ENCODE data around the gene ABHD16A.

ABHD16A gene

DNA sequence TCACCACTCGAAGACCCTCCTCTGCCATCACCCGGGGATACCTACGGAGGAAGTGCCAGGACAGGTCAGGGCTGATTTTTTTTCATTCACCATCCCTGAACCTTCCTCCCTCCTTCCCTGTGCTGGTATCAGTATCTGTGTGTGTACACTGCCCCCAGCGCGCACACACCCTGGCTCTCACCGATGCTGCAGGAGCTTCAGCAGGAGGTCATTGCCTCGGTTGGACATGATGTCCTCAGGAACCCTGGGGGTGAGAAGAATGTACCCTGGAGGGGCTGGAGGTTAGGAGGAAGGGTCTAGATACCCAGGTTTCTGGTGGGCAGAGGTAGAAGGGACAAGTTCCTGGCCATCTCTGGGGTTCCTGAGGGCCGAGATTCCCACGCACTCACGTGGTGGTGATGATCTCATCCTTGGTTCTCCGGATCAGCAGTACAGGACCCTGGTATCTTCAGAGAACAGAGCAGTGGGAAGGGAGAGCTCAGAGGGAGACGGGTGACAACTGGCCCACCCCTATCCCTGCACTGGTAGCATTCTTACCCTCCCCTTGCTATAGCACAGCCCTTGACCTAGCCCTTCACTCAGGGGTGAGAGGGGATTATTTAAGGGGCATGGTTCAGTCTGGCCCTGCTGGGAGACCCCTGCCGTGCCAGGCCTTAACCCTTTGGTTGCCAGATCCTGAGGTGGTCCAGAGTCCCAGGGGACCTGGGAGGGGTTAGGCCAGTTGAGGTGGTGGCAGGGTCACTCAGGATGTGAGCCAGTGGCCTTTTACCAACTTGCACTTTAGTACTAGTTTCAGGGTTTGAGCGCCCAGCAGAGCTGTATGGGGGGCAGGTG is 15.0 kb downstream of the ABHD16A start:
- DNase-seq, result no peak

DNA sequence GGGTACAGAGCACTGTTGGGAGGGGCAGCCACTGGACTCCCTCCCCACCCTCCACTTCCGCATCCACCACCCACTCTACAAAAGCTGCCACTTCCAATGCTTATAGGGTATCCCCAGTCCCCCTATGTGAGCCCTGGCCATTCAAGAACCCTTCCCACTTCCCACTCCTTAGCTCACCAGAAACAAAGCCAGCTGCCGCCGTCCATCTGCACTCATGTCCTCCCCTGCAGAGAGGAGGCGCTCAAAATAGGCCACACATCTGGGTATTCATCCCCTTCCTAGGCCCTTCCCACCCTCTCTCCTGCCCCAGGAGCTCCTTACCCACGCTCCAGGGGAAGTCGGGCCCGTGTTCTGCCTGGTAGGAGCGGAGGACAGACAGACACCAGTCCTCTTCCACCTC is 15.8 kb downstream of the ABHD16A start:
- no peak for DNase-seq

DNA sequence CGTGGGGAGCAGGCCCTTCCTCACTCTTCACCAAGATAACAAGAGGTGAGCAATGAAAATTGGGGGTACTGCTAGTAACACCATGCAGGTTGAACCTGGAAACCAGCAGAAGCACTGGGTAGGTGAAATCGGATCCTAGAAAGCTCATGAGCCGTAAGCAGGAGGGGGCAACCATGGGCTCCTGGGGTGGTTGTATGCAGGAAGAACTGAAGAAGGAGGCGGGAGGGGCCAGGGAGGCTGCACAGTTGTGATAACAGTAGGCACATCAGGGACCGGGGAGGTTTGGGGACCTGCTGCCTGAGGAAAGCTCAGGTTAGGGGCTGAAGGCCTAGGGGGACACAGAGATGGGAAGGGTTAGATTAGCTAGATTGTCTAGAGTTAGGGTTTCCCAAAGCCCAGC is 16.6 kb downstream of the ABHD16A start:
- DNase-seq, result no peak

DNA sequence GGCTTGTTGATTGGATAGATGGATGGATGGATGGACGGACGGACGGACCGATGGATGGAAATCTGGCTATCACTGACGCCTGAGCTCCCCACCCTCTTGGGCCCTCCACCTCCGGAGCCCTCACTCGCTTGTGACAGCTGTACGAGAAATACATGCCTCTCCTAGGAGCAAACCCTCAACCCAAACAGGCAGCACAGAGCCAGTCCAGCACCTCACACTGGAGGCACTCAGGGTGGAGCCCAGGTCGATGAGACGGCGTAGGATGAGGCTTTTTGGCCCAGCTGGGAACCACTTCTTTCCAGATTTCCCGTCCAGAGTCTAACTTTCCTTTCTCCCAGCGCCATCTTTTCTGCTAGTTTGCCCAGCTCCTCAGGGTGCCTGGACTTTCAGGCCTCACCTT is 19.5 kb downstream of the ABHD16A start:
- DNase-seq, result no peak

DNA sequence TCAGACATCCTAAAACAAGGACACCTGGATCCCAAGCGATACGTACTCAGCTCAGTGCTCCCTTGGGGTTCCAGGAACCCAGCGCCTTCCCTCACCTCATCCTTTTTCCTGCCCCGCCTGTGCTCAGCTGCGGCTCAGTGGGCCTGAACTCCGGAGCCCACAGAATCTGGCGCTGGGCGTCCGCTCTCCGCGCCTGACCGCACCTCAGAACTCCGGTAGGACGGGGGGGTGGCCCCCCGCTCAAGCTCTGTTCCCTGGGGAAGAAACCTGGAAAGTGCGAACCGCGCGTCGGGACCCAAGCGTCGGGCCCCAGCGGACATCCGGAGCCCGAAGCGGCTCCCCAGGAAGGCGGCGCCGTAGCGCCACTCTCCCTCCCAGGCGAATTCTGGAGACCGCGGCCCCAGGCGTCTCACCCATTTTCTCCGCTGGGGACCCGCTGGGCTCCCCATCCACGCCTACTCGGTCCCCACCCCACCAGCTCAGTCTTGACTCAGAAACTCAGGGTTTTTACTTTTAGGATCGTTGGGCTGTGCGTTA is 21.9 kb downstream of the ABHD16A start:
- DNase-seq, result peak; percentile 44

DNA sequence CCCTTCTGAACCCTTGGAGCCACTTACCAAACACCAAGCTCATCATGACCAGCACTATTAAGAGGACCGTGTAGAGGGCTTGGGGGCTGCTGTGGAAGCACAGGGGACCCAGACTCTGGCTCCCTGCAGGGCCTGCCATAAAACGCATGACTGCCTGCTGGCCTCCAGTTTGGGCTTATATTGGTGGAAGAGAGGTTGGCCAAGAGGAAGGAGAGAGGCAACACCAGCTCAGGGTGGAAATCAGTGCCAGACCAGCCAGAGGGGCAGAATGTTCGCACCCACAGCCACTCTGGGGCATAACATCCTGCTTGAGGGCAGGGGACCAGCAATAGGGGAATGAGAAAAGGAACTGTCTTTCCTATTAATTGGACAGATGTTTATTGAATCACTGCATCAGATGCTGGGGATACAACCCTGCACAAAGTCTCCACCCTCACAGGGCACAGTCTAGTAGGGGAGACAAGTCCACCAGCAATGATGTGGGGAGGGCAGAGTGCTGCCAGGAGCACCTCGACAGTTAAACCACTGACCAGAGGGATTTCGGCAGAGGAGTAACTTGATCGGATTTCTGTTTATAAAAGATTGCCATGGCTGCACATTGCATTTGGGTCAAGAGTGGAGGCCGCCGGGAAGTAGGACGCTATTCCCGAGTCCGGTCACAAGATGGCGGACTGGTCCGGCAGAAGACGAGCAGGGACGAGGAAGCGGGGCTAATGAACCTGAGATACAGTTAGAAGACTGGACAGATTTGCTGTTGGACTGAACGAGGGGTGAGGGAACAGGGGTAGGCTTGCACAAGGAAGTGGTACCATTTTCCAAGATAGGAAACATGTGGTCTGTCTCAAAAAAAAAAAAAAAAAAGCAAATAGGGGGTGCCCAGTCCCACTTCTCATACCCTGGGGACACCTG is 22.6 kb downstream of the ABHD16A start, which contains the start of gene LY6G5C:
Gene LY6G5C (minus strand): TSS at position 842 of the 909 bp plus-strand sequence. CDS start 694 bp downstream, at position 148.
- DNase-seq, result peak; percentile 80

DNA sequence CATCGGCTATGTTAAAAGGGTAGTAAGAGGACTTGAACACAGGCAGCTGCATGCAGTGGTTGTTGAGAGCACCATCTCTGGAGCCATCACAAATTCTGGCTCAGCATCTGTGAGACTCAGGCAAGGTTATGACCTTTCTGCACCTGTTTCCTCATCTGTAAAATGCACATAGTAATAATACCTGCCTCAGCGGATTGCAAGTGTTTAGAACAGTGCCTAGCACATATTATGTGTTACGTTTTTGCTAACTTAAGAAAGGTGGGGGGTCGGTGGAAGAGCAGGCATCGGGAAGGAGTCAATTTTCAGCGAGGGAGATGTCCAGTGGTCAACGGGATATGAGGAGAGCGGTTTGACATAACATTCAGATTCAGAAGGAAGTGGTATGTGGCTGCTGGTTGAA is 25.2 kb downstream of the ABHD16A start:
- DNase-seq, result no peak

DNA sequence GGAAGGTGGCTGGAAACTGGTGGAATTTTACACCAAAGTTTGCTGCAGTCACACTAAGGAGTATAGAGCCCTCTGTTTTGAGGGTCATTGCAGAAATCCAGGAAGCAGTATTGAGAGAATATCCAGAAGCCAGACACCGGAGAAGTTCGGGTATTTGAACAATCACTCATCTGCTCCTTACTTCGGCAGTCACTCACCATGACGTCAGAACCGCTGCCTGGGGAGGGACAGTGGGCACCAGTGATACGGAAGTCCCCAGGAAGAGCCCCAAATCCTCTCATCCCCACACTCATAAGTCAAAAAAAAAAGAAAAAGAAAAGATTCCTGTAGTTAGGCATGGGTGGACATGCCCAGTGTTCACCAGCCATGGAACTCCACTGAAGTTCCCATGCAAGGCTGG is 26.2 kb downstream of the ABHD16A start:
- no peak for DNase-seq

DNA sequence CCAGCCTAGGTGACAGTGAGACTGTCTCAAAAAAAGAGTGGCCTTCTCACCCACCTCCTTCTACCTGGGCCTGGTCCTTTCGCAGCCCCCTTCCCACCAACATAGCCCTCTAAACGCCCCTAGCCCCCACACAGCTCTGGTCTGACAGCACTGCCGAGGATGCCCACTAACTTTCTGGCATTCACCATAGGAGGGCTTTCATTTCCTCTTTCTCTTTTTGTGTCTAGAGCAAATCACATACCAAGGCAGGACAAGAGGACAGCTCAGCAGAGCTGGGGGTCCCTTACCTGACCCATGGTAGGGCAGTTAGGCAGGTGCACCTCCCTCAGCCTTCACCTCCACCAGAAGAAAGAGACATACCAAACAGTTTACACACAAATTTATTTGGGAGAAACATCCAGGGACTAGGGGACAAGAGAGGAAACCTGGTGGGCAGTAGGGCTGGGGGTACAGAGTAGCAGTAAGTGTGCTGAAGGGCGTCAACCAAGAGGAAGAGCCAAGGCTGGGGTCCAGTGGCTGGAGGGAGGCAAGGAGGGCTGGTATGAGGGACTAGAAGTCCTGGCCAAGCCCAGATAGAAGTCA is 26.7 kb downstream of the ABHD16A start:
- no peak for DNase-seq

DNA sequence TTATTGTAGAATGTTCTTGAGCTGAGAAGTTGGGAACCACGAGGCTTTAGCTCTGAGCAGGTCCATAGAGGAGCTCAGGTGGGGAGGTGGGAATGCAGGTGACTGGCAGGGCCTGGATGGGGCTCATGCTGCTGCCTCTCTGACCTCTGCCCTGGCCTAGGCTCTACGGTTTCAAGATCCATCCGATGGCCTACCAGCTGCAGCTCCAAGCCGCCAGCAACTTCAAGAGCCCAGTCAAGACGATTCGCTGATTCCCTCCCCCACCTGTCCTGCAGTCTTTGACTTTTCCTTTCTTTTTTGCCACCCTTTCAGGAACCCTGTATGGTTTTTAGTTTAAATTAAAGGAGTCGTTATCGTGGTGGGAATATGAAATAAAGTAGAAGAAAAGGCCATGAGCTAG is 33.4 kb downstream of the ABHD16A start, which contains the start of gene LY6G5B:
Gene LY6G5B (plus strand): TSS at position 301 of the 400 bp plus-strand sequence. CDS start 975 bp downstream, outside the sequence.
- no peak for DNase-seq

DNA sequence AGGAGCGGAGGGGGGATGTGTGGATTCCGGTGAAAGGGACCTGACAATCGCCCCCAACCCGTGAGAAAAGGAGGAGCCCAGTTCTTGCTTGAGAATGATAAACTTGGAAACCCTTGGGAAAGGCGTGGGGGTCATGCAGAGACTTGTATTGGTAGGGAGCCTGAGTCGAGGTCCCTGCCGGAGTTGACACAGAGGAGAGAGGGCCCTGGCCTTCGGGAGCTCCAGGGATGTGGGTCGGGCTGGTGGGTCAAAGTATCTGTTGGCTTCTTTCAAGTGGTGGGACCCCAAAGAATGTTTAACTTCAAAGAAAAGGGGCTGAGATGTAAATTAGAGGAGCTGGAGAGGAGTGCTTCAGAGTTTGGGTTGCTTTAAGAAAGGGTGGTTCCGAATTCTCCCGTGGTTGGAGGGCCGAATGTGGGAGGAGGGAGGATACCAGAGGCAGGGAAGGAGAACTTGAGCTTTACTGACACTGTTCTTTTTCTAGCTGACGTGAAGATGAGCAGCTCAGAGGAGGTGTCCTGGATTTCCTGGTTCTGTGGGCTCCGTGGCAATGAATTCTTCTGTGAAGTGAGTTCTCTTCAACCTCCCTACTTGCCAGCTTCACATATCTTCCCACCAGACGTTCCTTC is 36.7 kb downstream of the ABHD16A start:
- no peak for DNase-seq

DNA sequence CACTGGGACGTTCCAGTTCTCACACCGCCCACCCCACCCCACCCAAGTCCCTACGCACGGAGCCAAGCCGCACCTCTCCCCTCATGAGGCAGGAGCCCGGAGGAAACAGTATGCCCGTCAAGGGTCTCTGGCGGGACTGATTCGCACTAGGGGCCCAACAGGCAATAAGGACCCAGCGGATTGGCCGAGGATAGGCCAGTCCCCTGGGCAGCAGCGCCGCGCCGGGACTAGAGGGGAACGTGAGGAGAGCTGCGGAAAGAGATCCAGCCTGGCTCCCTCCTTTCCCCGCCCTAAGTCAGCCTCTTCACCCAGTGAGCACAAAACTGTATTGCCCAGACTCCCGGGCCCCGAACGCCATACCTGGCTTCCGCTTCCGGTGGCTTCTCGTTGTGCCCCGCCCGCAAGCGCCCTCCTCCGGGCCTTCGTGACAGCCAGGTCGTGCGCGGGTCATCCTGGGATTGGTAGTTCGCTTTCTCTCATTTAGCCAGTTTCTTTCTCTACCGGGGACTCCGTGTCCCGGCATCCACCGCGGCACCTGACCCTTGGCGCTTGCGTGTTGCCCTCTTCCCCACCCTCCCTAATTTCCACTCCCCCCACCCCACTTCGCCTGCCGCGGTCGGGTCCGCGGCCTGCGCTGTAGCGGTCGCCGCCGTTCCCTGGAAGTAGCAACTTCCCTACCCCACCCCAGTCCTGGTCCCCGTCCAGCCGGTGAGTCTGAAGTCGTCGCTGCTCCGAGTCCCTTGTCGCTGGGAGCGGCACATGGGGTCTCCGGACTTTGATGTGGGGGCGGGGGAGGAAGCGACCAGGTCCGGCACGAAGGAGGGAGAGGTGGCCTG is 37.4 kb downstream of the ABHD16A start, which contains the start of gene CSNK2B:
Gene CSNK2B (plus strand): TSS at position 580 of the 836 bp plus-strand sequence. CDS start 752 bp downstream, outside the sequence.
- DNase-seq, result peak; percentile 99

DNA sequence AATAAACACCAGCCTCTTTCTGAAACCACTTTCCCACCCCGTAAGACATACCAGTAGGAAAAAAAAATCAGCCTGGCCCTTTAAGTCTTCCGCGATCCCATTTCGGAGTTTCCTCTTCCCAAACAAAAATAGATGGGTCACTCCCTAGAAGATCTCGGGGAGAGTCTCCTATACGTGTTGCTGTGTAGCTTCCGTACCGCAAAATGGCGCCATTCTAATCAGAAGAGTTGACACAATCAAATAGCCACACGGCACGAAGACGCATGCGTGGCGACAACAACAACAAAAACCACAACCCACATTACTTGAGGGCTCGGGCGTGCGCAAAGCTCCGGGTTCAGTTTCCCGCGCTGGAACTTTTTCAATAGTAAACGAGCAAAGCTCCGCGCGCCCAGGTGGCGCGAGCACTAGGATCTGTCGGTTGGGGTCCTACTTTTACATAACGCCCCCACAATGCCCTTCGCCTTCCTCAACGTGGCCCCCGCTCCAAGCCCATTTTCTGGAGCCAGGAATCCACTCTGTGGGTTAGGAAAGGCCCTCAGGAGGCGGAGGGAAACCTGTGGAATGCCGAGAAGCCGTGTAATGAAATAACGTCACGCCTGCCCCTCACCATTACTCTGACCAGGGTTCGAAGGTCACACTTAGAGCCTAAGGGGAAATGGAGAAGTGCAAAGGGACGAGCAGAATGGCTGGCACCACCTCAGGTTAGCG is 38.2 kb downstream of the ABHD16A start, which contains the start of gene GPANK1:
Gene GPANK1 (minus strand): TSS at position 208 of the 711 bp plus-strand sequence. CDS start 519 bp downstream, outside the sequence.
- peak; percentile 95 for DNase-seq

DNA sequence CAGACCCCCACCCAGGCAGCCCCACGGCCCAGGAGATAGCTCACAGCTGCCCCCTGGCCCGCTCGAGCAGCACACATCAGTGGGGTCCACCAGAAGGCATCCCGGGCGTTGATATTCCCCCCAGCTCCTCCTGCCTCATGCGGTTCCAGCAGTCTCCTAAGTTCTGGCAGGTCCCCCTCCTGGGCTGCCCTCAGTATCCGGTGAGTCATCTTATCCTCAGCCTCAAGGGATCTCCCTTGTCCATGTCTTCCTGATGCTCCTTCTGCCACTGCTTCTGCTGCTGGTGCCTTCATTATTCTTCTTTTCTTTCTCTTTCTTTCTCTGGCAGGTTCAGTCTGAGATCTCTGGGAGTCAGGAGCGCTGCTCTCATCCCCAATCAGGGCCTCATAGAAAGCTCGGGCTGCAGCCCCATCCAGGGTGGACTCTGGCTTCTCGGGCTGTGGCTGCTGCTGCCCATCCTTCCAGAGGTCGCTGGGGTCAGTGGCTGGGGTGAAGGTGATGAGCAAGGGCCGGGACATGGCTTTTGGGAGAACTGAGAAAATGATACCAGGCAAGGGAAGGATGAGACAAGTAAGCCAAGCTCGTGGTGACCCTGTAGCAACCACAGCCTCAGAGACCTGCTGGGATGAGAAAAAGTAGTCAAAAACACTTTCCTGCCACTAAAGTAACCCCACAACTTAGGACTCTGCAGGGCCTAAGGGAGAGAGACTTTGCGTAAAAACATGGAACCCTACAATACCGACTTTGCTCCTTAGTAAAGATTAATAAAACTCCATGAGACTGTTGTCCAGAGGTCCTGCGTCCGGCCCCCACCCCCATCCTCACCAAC is 38.9 kb downstream of the ABHD16A start:
- no peak for DNase-seq

DNA sequence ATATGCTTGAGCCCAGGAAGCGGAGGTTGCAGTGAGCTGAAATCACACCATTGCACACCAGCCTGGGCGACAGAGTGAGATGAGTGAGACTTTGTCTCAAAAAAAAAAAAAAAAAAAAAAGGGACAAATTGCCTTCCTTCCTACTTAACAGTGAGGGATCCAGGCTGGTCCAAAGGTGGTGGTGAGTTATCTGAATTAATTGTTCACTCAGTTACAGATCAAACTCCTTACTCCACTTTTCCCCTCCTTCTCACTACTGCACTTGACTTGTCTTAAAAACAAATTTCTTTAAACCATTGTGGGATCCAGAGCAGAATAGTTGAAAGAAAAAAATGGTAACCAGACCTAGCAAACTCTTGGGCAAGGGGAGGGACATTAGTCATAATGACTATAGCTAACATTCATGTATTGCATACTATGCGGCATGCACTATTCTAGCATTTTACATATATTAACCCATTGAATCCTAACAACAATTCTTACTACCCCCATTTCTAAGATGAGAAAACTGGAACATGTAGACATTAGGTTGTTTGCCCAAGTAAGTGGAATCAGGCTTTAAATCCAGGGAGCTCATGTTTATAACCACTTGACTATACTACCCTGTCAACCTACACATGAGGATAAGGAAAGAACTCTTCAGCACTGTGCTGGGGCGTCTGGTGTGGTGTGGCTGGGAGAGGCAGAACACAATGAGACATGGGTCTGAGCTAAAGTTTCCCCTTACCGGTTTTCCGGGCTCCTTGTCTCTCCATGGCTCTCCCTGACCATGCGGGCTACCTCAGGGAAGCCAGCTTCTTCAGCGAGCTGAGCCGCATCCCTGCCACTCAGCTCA is 39.8 kb downstream of the ABHD16A start:
- no peak for DNase-seq

DNA sequence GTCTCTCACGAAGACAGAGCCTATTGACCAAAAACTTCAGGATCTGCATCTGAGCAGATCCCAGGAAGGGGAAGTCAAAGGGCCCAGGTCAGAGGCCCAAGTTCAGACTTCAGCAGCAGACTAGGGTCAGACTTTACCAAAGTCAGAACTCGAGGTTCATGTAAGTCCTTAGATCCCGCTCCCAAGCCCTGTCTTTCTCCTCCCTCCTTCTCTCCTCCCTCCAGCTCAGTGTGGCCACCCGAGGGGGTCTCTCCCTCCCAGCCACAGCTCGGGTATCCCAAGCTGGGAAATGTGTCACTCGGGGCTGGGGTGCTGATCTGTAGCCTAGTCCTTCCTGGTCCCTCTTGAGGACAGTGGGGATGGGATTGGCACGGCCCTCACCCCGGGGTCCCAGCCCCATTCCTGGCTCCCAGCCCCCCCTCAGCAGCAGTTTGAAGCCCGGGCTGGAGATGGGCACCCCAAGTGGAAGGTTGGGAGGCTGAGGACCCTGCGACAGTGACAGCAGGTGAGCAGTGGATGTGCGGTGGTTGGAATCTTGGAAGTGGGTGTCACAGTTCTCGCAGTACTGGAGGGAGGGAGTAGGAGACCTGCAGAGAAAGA is 40.9 kb downstream of the ABHD16A start:
- no peak for DNase-seq

DNA sequence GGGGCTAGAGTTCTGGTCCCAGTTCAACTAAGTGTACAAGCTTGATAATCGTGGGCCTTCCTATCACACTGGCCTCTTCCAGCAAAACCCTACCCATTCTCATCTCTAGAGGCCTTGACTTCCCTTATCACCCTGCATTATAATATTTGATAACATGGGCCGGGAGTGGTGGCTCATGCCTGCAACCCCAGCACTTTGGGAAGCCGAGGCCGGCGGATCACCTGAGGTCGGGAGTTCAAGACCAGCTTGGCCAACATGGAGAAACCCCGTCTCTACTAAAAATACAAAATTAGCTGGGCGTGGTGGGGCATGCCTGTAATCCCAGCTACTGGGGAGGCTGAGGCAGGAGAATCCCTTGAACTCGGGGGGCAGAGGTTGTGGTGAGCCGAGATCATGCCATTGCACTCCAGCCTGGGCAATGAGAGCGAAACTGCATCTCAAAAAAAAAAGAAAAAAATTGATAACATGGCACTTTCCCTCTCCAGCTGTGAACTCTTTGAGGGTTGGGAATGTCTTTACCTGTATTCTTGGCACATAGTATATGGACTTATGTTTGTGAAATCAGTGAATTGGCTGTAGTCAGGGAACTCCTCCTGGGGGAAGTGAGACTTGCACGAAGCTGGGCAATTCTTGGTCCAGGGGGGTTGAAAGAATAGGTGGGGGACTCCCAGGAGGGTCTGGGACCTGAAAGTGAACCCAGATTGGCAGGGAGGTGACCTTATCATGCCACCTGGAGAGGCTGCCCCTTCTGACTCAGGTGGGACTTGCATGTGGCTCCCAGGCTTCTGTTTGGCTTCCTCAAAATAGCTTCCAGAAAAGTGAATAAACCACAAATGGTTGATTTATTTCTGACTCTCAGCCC is 41.6 kb downstream of the ABHD16A start:
- DNase-seq, result no peak

All from activated CD4-positive, alpha-beta T cell treated with anti-CD3 and anti-CD28 coated beads, Interleukin-2, amount 50 U/mL, for 16 hours (primary cell).